Measurements from ENCODE around the gene TMEM120B.
"Not testable (repeated sequence)": the region's sequence is repeated elsewhere in the genome, so short reads cannot be mapped to it uniquely, and the experiment has no call there.

The TMEM120B gene

GRCh38 chr12:121709478-121709961 is 3.0 kb upstream of the TMEM120B start:
- DNase-seq: no peak

- no peak for DNase-seq
Measured at GRCh38 chr12:121711361-121712189, 977 bp upstream of the TMEM120B start.

- peak; percentile 80 for DNase-seq
Measured at GRCh38 chr12:121712190-121712460, 427 bp upstream of the TMEM120B start.

GRCh38 chr12:121713257-121713777 is 765 bp downstream of the TMEM120B start:
- DNase-seq: peak; percentile 27

- peak; percentile 11 for DNase-seq
Measured at GRCh38 chr12:121713793-121714192, 1.2 kb downstream of the TMEM120B start.

DNA sequence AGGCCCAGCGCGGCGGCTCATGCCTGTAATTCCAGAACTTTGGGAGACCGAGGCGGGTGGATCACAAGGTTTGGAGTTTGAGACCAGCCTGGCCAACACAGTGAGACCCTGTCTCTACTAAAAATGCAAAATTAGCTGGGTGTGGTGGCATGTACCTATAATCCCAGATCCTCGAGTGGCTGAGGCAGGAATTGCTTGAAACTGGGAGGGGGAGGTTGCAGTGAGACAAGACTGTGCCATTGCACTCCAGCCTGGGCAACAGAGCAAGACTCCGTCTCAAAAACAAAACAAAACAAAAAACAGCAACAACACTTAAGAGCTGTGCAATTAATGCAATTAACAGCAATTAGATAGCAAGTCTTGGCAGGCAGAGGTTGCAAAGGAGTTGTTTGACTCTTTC is 2.5 kb downstream of the TMEM120B start:
- not testable (repeated sequence) for DNase-seq

DNA sequence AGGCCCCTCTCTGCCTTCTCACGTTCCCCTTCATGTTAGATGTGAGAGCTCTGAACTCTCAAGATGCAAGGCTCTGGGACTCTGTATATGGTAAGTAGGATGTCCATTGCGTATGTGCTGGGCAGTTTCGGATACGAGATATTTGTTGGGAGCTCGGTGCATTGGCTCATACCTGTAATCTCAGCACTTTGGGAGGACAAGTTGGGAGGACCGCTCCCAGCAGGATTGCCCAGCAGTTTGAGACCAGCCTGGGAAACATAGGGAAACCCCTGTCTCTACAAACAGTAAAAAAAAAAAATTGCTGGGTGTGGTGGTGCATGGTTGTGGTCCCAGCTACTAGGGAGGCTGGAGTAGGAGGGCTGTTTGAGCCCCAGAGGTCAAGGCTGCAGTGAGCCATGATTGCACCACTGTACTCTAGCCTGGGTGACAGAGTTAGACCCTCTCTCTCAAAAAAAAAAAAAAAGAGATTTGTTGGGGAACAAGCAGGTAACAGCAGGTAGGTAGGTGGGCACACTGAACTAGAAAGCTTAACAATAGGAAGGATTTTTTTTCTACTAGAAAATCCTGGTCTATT is 3.4 kb downstream of the TMEM120B start:
- no peak for DNase-seq

GRCh38 chr12:121717041-121717699 is 4.6 kb downstream of the TMEM120B start:
- no peak for DNase-seq

GRCh38 chr12:121718653-121719239 is 6.2 kb downstream of the TMEM120B start:
- no peak for DNase-seq

GRCh38 chr12:121719926-121720414 is 7.4 kb downstream of the TMEM120B start:
- no peak for DNase-seq

DNA sequence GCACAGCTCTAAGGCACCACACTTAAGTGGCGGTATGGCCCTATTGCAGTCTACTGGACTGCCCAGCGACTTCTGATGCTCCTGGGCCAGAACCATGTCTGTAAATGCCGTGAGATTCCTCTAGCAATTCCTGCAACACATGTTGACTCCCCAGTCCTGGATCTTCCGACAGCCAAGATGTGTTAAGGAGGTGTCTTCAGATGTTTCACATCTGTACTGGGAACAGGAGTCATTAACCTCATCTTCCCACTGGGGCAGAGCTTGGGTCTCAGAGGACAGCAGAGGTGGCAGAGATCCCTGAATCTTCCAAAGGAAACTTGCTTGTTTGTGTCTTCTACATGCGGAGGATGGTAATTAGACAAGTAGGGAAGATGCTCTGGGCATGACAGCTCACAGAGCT is 8.2 kb downstream of the TMEM120B start:
- no peak for DNase-seq

DNA sequence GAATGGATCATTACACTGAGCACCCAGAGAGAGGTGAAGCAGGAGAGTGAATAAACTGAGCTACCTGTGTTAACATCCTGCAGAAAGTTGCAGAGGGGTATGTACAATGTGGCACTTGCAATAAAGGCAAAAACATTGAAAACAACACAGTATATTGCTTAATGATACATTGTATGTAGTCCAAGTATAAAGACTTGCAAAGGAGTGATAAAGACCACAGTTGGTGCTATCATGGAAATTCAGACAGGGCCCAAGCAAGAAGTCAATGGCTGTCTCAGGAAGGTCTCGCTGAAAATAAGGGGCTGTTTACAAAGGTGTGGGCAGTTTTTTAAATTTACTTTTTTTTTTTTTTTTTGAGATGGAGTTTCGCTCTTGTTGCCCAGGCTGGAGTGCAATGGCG is 10.0 kb downstream of the TMEM120B start:
- DNase-seq: no peak

GRCh38 chr12:121723200-121723599 is 10.6 kb downstream of the TMEM120B start:
- no peak for DNase-seq

GRCh38 chr12:121724925-121725324 is 12.4 kb downstream of the TMEM120B start:
- no peak for DNase-seq

DNA sequence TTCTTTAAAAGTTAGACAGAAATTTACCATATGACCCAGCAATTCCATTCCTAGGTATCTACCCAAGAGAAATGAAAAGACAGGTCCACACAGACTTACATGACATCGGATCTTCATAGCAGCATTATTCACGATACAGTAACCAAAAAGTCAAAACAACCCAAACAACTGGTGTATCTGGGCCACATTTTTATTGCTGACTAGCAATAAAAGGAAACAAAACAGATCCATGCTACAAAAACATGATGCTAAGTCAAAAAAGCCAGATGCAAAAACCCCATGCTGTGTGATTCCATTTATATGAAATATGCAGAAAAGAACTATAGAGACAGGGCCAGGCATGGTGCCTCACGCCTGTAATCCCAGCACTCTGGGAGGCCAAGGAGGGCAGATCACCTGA is 12.9 kb downstream of the TMEM120B start:
- no peak for DNase-seq

DNA sequence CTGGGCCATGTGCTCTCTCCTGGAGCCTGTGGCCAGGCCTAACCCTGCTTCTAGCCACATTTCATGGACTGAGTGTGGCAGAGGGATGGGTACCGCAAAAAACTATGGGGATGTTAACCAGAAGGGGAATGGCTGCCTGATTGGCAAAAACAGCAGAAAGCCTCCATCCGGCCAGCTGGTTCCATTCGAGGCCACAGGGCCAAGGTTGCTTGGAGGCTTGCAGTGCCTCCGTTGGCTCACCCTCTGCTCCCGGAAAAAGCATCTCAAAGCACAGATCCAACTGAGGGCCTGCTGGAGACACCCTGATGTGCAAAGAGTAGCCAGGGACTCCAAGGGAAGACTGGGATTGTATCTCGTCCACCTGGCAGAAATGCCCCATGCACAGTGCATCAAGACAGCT is 16.5 kb downstream of the TMEM120B start:
- no peak for DNase-seq

GRCh38 chr12:121731473-121731872 is 18.9 kb downstream of the TMEM120B start:
- DNase-seq: no peak

- DNase-seq: no peak
Measured at GRCh38 chr12:121733849-121734248, 21.3 kb downstream of the TMEM120B start.

DNA sequence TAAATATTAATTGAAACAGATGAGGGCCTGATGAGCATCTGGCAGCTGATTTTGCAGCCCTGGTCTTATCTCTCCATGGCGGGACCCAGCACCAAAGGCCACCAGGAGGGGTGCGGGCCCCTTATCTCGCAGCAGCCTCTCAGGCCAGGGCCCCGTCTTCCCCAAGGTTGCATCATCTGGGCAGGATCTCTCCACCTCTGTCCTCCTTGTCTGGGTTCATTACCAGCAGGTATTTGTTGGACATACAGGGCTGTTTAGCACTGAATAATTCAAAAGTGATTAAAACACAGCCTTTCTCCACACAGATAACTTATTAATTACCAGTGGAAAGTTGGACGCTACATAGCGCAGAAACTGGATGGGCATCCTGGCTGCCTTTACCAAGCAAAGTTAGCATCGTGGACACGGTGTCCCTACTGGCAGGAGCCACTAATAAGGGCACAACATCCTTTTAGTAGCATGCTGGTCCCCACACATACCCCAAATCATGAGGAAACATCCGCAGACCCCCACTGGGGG is 25.8 kb downstream of the TMEM120B start:
- DNase-seq: peak; percentile 7

DNA sequence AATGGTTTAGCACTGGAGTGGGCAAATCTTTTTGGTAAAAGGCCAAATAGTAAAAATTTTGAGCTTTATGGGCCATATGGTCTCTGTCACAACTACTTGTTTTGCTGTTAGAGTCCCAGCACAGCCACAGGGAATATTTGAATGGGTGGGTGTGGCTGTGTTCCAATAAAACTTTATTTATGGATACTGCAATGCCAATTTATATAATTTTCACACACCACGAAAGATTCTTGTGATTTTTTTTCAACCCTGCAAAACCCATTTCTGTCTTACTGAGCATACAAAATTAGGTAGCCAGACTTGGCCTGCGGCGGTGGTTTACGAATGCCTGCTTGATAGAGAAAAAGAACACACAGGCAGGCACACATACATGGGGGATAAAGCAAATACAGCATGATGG is 28.3 kb downstream of the TMEM120B start:
- DNase-seq: no peak

- DNase-seq: no peak
Measured at GRCh38 chr12:121741743-121742142, 29.2 kb downstream of the TMEM120B start.

GRCh38 chr12:121745545-121745944 is 33.0 kb downstream of the TMEM120B start:
- DNase-seq: not testable (repeated sequence)

GRCh38 chr12:121748218-121748570 is 35.6 kb downstream of the TMEM120B start:
- peak; percentile 30 for DNase-seq
